OCI-LY7 (cell line): ENCODE measurements around the gene HINT1. TPM values are rescaled to one million over a fixed set of nuclear protein-coding genes. Genes with fewer than 3 reads are reported as not detected.

Experiments
- BruUV-seq: library from RNA; stranded (reverse); fragments of 400-500 nt; replicated peaks from 2 replicates; lab custom pipeline; 2021; lab: Mats Ljungman, UMichigan
- CTCF ChIA-PET: fragments of 300-600 bp; sonication (Branson Sonifier 250); formaldehyde crosslinking; loops from one replicate; lab custom pipeline; 2022; ENCODE audit warnings: antibody characterized with exemption; ENCODE audit not compliant: unreplicated experiment; lab: Charles Lee
- POLR2A ChIA-PET: fragments of 300-600 bp; sonication (Branson Sonifier 250); formaldehyde crosslinking; loops from one replicate; lab custom pipeline; 2022; ENCODE audit warnings: antibody characterized with exemption; lab: Charles Lee
- DNase-seq: peaks from one replicate; pipeline ENCODE4 v3.0.0-alpha.2; 2015; ENCODE audit warnings: low spot score
- H2AFZ ChIP-seq: fragments of 200-600 bp; sonication (generic), shearing (Covaris generic); 2 replicates; pipeline ENCODE4 v1.6.1; 2014; ENCODE audit warnings: mild to moderate bottlenecking, antibody characterized with exemption, low read length, moderate library complexity
- H3K27ac ChIP-seq: fragments of 200-600 bp; sonication (generic); 2 replicates; pipeline ENCODE4 v1.5.1; 2014; ENCODE audit warnings: mixed run types, low read depth, mild to moderate bottlenecking, moderate library complexity, low read length, inconsistent platforms; ENCODE audit not compliant: poor library complexity, severe bottlenecking
- H3K36me3 ChIP-seq: fragments of 200-600 bp; sonication (generic); 2 replicates; pipeline ENCODE4 v1.6.1; 2014; ENCODE audit warnings: mild to moderate bottlenecking, antibody characterized with exemption, low read length, moderate library complexity, mixed read lengths; ENCODE audit not compliant: insufficient read depth
- H3K4me1 ChIP-seq: fragments of 200-600 bp; sonication (generic); 2 replicates; pipeline ENCODE4 v1.5.1; 2014; ENCODE audit warnings: mild to moderate bottlenecking, low read length; ENCODE audit not compliant: insufficient read depth, poor library complexity, severe bottlenecking
- H3K4me2 ChIP-seq: fragments of 200-600 bp; sonication (generic); 2 replicates; pipeline ENCODE4 v1.6.1; 2014; ENCODE audit warnings: mild to moderate bottlenecking, low read length
- H3K4me3 ChIP-seq: fragments of 200-600 bp; sonication (generic); 2 replicates; pipeline ENCODE4 v1.5.1; 2014; ENCODE audit warnings: mild to moderate bottlenecking, low read depth, low read length; ENCODE audit not compliant: poor library complexity, severe bottlenecking
- H3K79me2 ChIP-seq: fragments of 200-600 bp; sonication (generic); 2 replicates; pipeline ENCODE4 v1.6.1; 2016; ENCODE audit warnings: low read depth, mild to moderate bottlenecking, low read length, moderate library complexity, mixed read lengths; ENCODE audit not compliant: insufficient read depth
- H3K9me2 ChIP-seq: fragments of 200-600 bp; sonication (generic); 2 replicates; pipeline ENCODE4 v1.6.1; 2016; ENCODE audit warnings: mild to moderate bottlenecking, low read length, mixed read lengths; ENCODE audit not compliant: insufficient read depth
- H3K9me3 ChIP-seq: fragments of 200-600 bp; sonication (generic); 2 replicates; pipeline ENCODE4 v1.6.1; 2014; ENCODE audit warnings: mild to moderate bottlenecking, mixed run types, low read length, mixed read lengths
- H4K20me1 ChIP-seq: fragments of 200-600 bp; sonication (generic); 2 replicates; pipeline ENCODE4 v1.6.1; 2014; ENCODE audit warnings: mild to moderate bottlenecking, antibody characterized with exemption, low read length, moderate library complexity, mixed read lengths; ENCODE audit not compliant: insufficient read depth
- CTCF ChIP-seq: fragments of 200-600 bp; sonication (generic); conservative IDR thresholded peaks from 2 replicates; pipeline ENCODE4 v1.5.1; 2014; ENCODE audit warnings: mild to moderate bottlenecking, antibody characterized with exemption, low read length, moderate library complexity, mixed read lengths
- EZH2phosphoT487 ChIP-seq: fragments of 200-600 bp; sonication (generic); IDR thresholded peaks from 2 replicates; pipeline ENCODE4 v1.6.1; 2018; ENCODE audit warnings: low read depth, borderline replicate concordance, mild to moderate bottlenecking, mixed run types, antibody characterized with exemption, low read length, moderate library complexity, mixed read lengths
- intact Hi-C: fragments of 100-400 bp; cut with micrococcal nuclease; formaldehyde crosslinking; loops from one replicate; pipeline ENCODE4 v1.10.0; 2022; ENCODE audit not compliant: unreplicated experiment
- total RNA-seq, 2 experiments: library from RNA; depleted of rRNA in 1 of 2; stranded (reverse); fragments of >200 nt in 1 of 2; shearing (Covaris generic) in 1 of 2; gene quantifications; 2 replicates each; pipeline ENCODE4 v1.2.3, GENCODE V29; 2014 to 2022

The HINT1 gene
- total RNA-seq, 2 experiments from 2014 or later, result 246 to 343 TPM

- Histone ChIP-seq H3K9me2 (no peaks in the 10 kb centered on the region), H3K27ac (no peak overlapping the region), H2AFZ (no peak overlapping the region), H4K20me1 (no peaks in the 10 kb centered on the region), H3K36me3 (no peaks in the 10 kb centered on the region), H3K9me3 (no peaks in the 10 kb centered on the region), H3K79me2 (no peaks in the 10 kb centered on the region), H3K4me1 (no peaks in the 10 kb centered on the region), H3K4me2 (no peak overlapping the region), H3K4me3 (no peak overlapping the region)
- CTCF ChIA-PET, result no interaction called here
- intact Hi-C loops, result loop anchor here (5.0 kb wide), 1 partner anchor 1342 kb away; no protein-coding TSS in a partner anchor
- no peak for DNase-seq
- no TSS peak for BruUV-seq
- no peak for TF ChIP-seq CTCF
- TF ChIP-seq EZH2phosphoT487, result no peak
- POLR2A ChIA-PET, result interaction anchor here (0.6 to 1.5 kb wide), 4 partner anchors 9 to 37 kb away, joined by 3 read pairs; no protein-coding TSS in a partner anchor
These were observed 50.3 kb downstream of the HINT1 start for GRCh38 chr5:131114754-131115153.

- no peak overlapping the region for H3K4me3 ChIP-seq
- no peak overlapping the region for H2AFZ ChIP-seq
- no peaks in the 10 kb centered on the region for H3K79me2 ChIP-seq
- no peaks in the 10 kb centered on the region for H3K4me1 ChIP-seq
- no peak for DNase-seq
- H3K27ac ChIP-seq, result no peak overlapping the region
- no peak overlapping the region for H3K4me2 ChIP-seq
- intact Hi-C loops, result loop anchor here (5.0 kb wide), 1 partner anchor 1340 kb away; no protein-coding TSS in a partner anchor
- H3K36me3 ChIP-seq, result no peaks in the 10 kb centered on the region
- no TSS peak for BruUV-seq
- H3K9me3 ChIP-seq, result no peaks in the 10 kb centered on the region
- H3K9me2 ChIP-seq, result no peaks in the 10 kb centered on the region
- ChIA-PET CTCF (no interaction called here), POLR2A (interaction anchor here (1.1 kb wide), 1 partner anchor 328 kb away, joined by 3 read pairs; no protein-coding TSS in a partner anchor)
- no peak for TF ChIP-seq EZH2phosphoT487
- H4K20me1 ChIP-seq, result no peaks in the 10 kb centered on the region
These were observed 52.6 kb downstream of the HINT1 start for GRCh38 chr5:131112424-131112823.

GRCh38 chr5:131110256-131110594, 54.8 kb downstream of the HINT1 start:
- DNase-seq, result no peak
- no peaks in the 10 kb centered on the region for H3K79me2 ChIP-seq
- no peaks in the 10 kb centered on the region for H3K9me2 ChIP-seq
- no peaks in the 10 kb centered on the region for H3K36me3 ChIP-seq
- H3K4me2 ChIP-seq, result no peak overlapping the region
- no peak overlapping the region for H3K27ac ChIP-seq
- no peak overlapping the region for H2AFZ ChIP-seq
- no peaks in the 10 kb centered on the region for H4K20me1 ChIP-seq
- H3K4me3 ChIP-seq, result no peak overlapping the region
- peak; percentile 28; the same call in 1 of the 2 replicates for TF ChIP-seq CTCF
- TF ChIP-seq EZH2phosphoT487, result no peak
- no peaks in the 10 kb centered on the region for H3K4me1 ChIP-seq
- H3K9me3 ChIP-seq, result no peaks in the 10 kb centered on the region
- BruUV-seq, result no TSS peak
- intact Hi-C loops, result loop anchor here (2.0 to 5.0 kb wide), 2 partner anchors 1001 to 1338 kb away; no protein-coding TSS in a partner anchor
- CTCF ChIA-PET, result no interaction called here
- POLR2A ChIA-PET, result no interaction called here
